Hepatocyte (in vitro differentiated cells): Measurements from ENCODE around the gene CAMKK1. TPM values are rescaled to one million over a fixed set of nuclear protein-coding genes. Genes with fewer than 3 reads are reported as not detected.

ENCODE experiments used
- DNase-seq: peaks from one replicate; pipeline ENCODE4 v3.0.0-alpha.2; 2016; ENCODE audit warnings: low spot score
- H2AFZ ChIP-seq: fragments of 200-600 bp; sonication (generic); 2 replicates; pipeline ENCODE4 v1.6.0; 2016; ENCODE audit warnings: antibody characterized with exemption, mild to moderate bottlenecking
- H3K27ac ChIP-seq: fragments of 200-600 bp; sonication (generic); 2 replicates; pipeline ENCODE4 v1.5.1; 2016; ENCODE audit warnings: mild to moderate bottlenecking
- H3K27me3 ChIP-seq: fragments of 200-600 bp; sonication (generic); 2 replicates; pipeline ENCODE4 v1.6.1; 2016
- H3K36me3 ChIP-seq: fragments of 200-600 bp; sonication (generic); replicated peaks from 2 replicates; pipeline ENCODE4 v1.5.1; 2016; ENCODE audit warnings: low read depth; ENCODE audit not compliant: insufficient read depth
- H3K4me1 ChIP-seq: fragments of 200-600 bp; sonication (generic); 2 replicates; pipeline ENCODE4 v1.5.1; 2016; ENCODE audit warnings: mild to moderate bottlenecking, moderate library complexity; ENCODE audit not compliant: insufficient read depth
- H3K4me2 ChIP-seq: fragments of 200-600 bp; sonication (generic); 2 replicates; pipeline ENCODE4 v1.6.0; 2016
- H3K4me3 ChIP-seq: fragments of 200-600 bp; sonication (generic); 2 replicates; pipeline ENCODE4 v1.5.1; 2016; ENCODE audit warnings: mild to moderate bottlenecking
- H3K79me2 ChIP-seq: fragments of 200-600 bp; sonication (generic); 2 replicates; pipeline ENCODE4 v1.6.0; 2017; ENCODE audit warnings: mild to moderate bottlenecking
- H3K9me2 ChIP-seq: fragments of 200-600 bp; sonication (generic); replicated peaks from 2 replicates; pipeline ENCODE4 v1.6.0; 2017; ENCODE audit warnings: mild to moderate bottlenecking; ENCODE audit not compliant: insufficient read depth
- H3K9me3 ChIP-seq: fragments of 200-600 bp; sonication (generic); 2 replicates; pipeline ENCODE4 v1.5.1; 2016; ENCODE audit warnings: low read depth, mild to moderate bottlenecking
- H4K20me1 ChIP-seq: fragments of 200-600 bp; sonication (generic); 2 replicates; pipeline ENCODE4 v1.6.0; 2016; ENCODE audit warnings: mild to moderate bottlenecking; ENCODE audit not compliant: insufficient read depth, poor library complexity, severe bottlenecking
- CTCF ChIP-seq: fragments of 200-600 bp; sonication (generic); IDR thresholded peaks from 2 replicates; pipeline ENCODE4 v1.5.1; 2016; ENCODE audit warnings: antibody characterized with exemption, mild to moderate bottlenecking; ENCODE audit not compliant: poor library complexity
- EZH2 ChIP-seq: fragments of 200-600 bp; sonication (generic); IDR thresholded peaks from 2 replicates; pipeline ENCODE4 v1.6.1; 2016; ENCODE audit warnings: antibody characterized with exemption, mild to moderate bottlenecking, borderline replicate concordance
- EZH2phosphoT487 ChIP-seq: fragments of 200-600 bp; sonication (generic); IDR thresholded peaks from one replicate; pipeline ENCODE4 v1.6.1; 2018; ENCODE audit warnings: antibody characterized with exemption, mild to moderate bottlenecking, low read depth, moderate library complexity; ENCODE audit not compliant: unreplicated experiment, severe bottlenecking
- WGBS: methylation state at CpG from one replicate; pipeline ENCODE4 v1.1.6; 2016; ENCODE audit warnings: low lambda C conversion rate; ENCODE audit errors: missing lambda C conversion rate; 5-methylcytosine and 5-hydroxymethylcytosine counted together
- polyA plus RNA-seq: library from polyadenylated mRNA; unstranded; fragments of >200 nt; fragmentation: Nextera tagmentation; extraction: Ambion mirVana; gene quantifications from 2 replicates; pipeline ENCODE4 v1.2.1, GENCODE V29; 2016
- total RNA-seq: library from RNA; depleted of rRNA; stranded (reverse); fragments of >200 nt; gene quantifications from 2 replicates; pipeline ENCODE4 v1.2.3, GENCODE V29; 2014

Gene CAMKK1
- total and polyA plus RNA-seq, 2 experiments from 2014 or later: 4.4 to 5.1 TPM

- Histone ChIP-seq H3K4me3 (no peak overlapping the region), H3K4me1 (peaks cover 7% of the 10 kb centered on the region), H3K79me2 (no peaks in the 10 kb centered on the region), H3K9me3 (no peaks in the 10 kb centered on the region), H3K4me2 (no peak overlapping the region), H2AFZ (no peak overlapping the region), H3K27me3 (no peaks in the 10 kb centered on the region), H3K27ac (no peak overlapping the region), H3K9me2 (no peaks in the 10 kb centered on the region), H3K36me3 (no peaks in the 10 kb centered on the region), H4K20me1 (no peaks in the 10 kb centered on the region)
- WGBS: 95% methylated on average over 18 of the region's 30 CpGs
- TF ChIP-seq EZH2: no peak
- no peak for TF ChIP-seq EZH2phosphoT487
- TF ChIP-seq CTCF: no peak
- DNase-seq: no peak
Measured at GRCh38 chr17:3911271-3912053, 18.6 kb upstream of the CAMKK1 start.

GRCh38 chr17:3910420-3911270, 17.8 kb upstream of the CAMKK1 start:
- no peaks in the 10 kb centered on the region for H3K27me3 ChIP-seq
- no peak overlapping the region for H3K4me3 ChIP-seq
- no peaks in the 10 kb centered on the region for H4K20me1 ChIP-seq
- H3K79me2 ChIP-seq: no peaks in the 10 kb centered on the region
- no peaks in the 10 kb centered on the region for H3K36me3 ChIP-seq
- no peak overlapping the region for H2AFZ ChIP-seq
- TF ChIP-seq EZH2 (no peak), EZH2phosphoT487 (no peak), CTCF (no peak)
- H3K4me1 ChIP-seq: no peaks in the 10 kb centered on the region
- H3K9me2 ChIP-seq: no peaks in the 10 kb centered on the region
- H3K27ac ChIP-seq: no peak overlapping the region
- DNase-seq: no peak
- 91% methylated on average over 11 of the region's 11 CpGs for WGBS
- H3K9me3 ChIP-seq: no peaks in the 10 kb centered on the region
- no peak overlapping the region for H3K4me2 ChIP-seq

GRCh38 chr17:3909257-3909656, 16.4 kb upstream of the CAMKK1 start:
- Histone ChIP-seq H4K20me1 (no peaks in the 10 kb centered on the region), H3K27ac (no peak overlapping the region), H3K79me2 (no peaks in the 10 kb centered on the region), H3K4me2 (no peak overlapping the region), H3K4me1 (no peaks in the 10 kb centered on the region), H2AFZ (no peak overlapping the region), H3K36me3 (no peaks in the 10 kb centered on the region), H3K4me3 (no peak overlapping the region), H3K9me2 (no peaks in the 10 kb centered on the region), H3K27me3 (no peaks in the 10 kb centered on the region), H3K9me3 (no peaks in the 10 kb centered on the region)
- no peak for DNase-seq
- 94% methylated on average over 12 of the region's 12 CpGs for WGBS
- TF ChIP-seq EZH2: no peak
- TF ChIP-seq EZH2phosphoT487: no peak
- TF ChIP-seq CTCF: no peak
